SK-N-SH (cell line): ENCODE results near the gene MINDY4.

Experiments used
- CTCF ChIP-seq: fragments of 200-600 bp; sonication (generic); IDR thresholded peaks from 2 replicates; pipeline ENCODE4 v1.6.1; 2017; ENCODE audit warnings: antibody characterized with exemption, mild to moderate bottlenecking, moderate library complexity
- EP300 ChIP-seq, 2 experiments: IDR thresholded peaks; 2 replicates each; pipeline versions ENCODE4 v1.4.0 to v1.6.1; 2012; ENCODE audit warnings: borderline replicate concordance in 1 of 2, low read depth in 1 of 2, low read length in 1 of 2
- EZH2phosphoT487 ChIP-seq: fragments of 200-600 bp; sonication (generic); IDR thresholded peaks from 2 replicates; pipeline ENCODE4 v1.6.1; 2017; ENCODE audit warnings: low read depth, mixed run types, mild to moderate bottlenecking, antibody characterized with exemption, moderate library complexity, borderline replicate concordance
- FOSL2 ChIP-seq: IDR thresholded peaks from 2 replicates; pipeline ENCODE4 v1.4.0; 2012; ENCODE audit warnings: low read depth, mild to moderate bottlenecking, moderate library complexity, borderline replicate concordance
- FOXM1 ChIP-seq: IDR thresholded peaks from 2 replicates; pipeline ENCODE4 v1.4.0; 2012; ENCODE audit warnings: low read depth, mild to moderate bottlenecking
- IRF3 ChIP-seq: fragments of 150-350 bp; IDR thresholded peaks from 2 replicates; pipeline ENCODE4 v1.6.1; 2016; ENCODE audit warnings: mild to moderate bottlenecking, low read depth, low read length
- NFIC ChIP-seq: IDR thresholded peaks from 2 replicates; pipeline ENCODE4 v1.4.0; 2012; ENCODE audit warnings: borderline replicate concordance
- PBX3 ChIP-seq: IDR thresholded peaks from 2 replicates; pipeline ENCODE4; 2012
- RAD21 ChIP-seq: IDR thresholded peaks from 2 replicates; pipeline ENCODE4 v1.6.1; 2012; ENCODE audit warnings: mild to moderate bottlenecking, low read length
- REST ChIP-seq: IDR thresholded peaks from 2 replicates; pipeline ENCODE4 v1.6.1; 2012; ENCODE audit warnings: mild to moderate bottlenecking, low read depth, low read length, moderate library complexity
- TCF12 ChIP-seq: IDR thresholded peaks from 2 replicates; pipeline ENCODE4 v1.4.0; 2012
- USF2 ChIP-seq: fragments of 150-350 bp; IDR thresholded peaks from 2 replicates; pipeline ENCODE4 v1.6.1; 2017; ENCODE audit warnings: antibody characterized with exemption, low read length, low read depth, borderline replicate concordance
- ZBTB33 ChIP-seq: IDR thresholded peaks from 2 replicates; pipeline ENCODE4 v1.4.0; 2012; ENCODE audit warnings: low read depth, borderline replicate concordance

GRCh38 chr7:30917216-30917893 is 146.1 kb downstream of the MINDY4 start:
- no peak for TF ChIP-seq ZBTB33
- no peak for TF ChIP-seq TCF12
- TF ChIP-seq PBX3: no peak
- no peak for TF ChIP-seq CTCF
- TF ChIP-seq FOXM1: no peak
- no peak for TF ChIP-seq FOSL2
- no peak for TF ChIP-seq NFIC
- TF ChIP-seq EZH2phosphoT487: no peak
- no peak for TF ChIP-seq REST
- TF ChIP-seq RAD21: no peak
- TF ChIP-seq USF2: no peak
- no peak for TF ChIP-seq EP300 (IDR thresholded peaks at IDR 0.05; ENCODE audit: borderline replicate concordance in 1 of 2, low read depth in 1 of 2, low read length in 1 of 2)
- no peak for TF ChIP-seq IRF3
